Fibroblast of pulmonary artery (primary cell): ENCODE measurements around the gene ZNF414.

ENCODE experiments used
- DNase-seq: peaks from one replicate; pipeline ENCODE4 v3.0.0-alpha.2; 2010; ENCODE audit warnings: low read depth
- H3K4me3 ChIP-seq: replicated peaks from 2 replicates; pipeline ENCODE4 v1.5.1; 2011; ENCODE audit warnings: low read depth, mild to moderate bottlenecking, control low read depth, low read length, moderate library complexity
- CTCF ChIP-seq: IDR thresholded peaks from 2 replicates; pipeline ENCODE4 v1.5.1; 2011; ENCODE audit warnings: mild to moderate bottlenecking, control low read depth, low read length, inconsistent platforms; ENCODE audit errors: missing control alignments

The ZNF414 gene

GRCh38 chr19:8460516-8461298 is 53.3 kb downstream of the ZNF414 start:
- TF ChIP-seq CTCF, result no peak
- no peak for DNase-seq
- H3K4me3 ChIP-seq, result no peak overlapping the region
